Activated gamma-delta T cell treated with anti-CD3 and anti-CD28 coated beads, Interleukin-2, amount 50 U/mL, for 16 hours (primary cell): ENCODE results near the gene KIF18B.
A peak's percentile ranks its signal among the peaks of the same experiment; 100 is the strongest.
"Not testable (repeated sequence)": the region's sequence is repeated elsewhere in the genome, so short reads cannot be mapped to it uniquely, and the experiment has no call there.

ENCODE experiments used
- DNase-seq: peaks from one replicate; pipeline ENCODE4 v3.0.0-alpha.2; 2020; ENCODE audit warnings: low read depth

The KIF18B gene

GRCh38 chr17:44969144-44969780 is 21.7 kb upstream of the KIF18B start:
- DNase-seq: no peak

- peak; percentile 78 for DNase-seq
Measured at GRCh38 chr17:44968225-44969143, 20.9 kb upstream of the KIF18B start, which contains the start of gene C1QL1. C1QL1 (minus strand) TSS chr17:44968303; CDS start chr17:44968048, 255 bp downstream.

- no peak for DNase-seq
Measured at GRCh38 chr17:44967907-44968224, 20.3 kb upstream of the KIF18B start.

GRCh38 chr17:44967026-44967906 is 19.7 kb upstream of the KIF18B start:
- DNase-seq: no peak

DNA sequence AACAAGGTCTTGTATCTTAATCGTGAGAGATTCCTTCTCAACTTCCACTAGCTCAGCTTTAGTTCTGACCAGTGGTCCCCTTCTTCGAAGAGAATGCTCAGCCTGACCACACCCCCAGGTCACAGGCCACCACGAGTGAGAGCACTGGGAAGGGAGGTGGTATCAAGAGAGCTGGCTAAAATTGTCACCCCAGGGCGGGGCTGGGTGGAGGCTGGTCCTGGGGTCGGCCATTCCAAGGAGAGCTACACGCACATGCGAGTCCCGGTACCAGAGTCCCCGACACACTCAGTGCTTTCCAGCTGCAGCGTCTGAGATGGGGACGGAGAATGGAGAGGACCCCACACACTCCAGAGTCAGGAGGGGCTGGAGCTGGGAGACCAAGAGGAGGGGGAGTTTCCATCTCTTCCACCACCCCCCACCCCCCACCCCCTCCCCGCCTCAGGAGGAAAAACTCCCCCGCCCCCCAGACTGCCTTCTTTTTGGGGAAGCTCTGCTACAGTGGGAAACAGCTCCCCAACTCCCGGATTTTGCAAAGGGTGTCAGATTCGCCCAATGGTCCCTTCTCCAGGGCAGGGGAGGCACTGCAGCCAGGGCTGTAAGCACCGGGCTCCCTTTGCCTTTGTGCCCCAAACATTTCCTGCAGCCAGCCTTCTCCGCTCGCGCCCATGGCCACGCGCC is 18.9 kb upstream of the KIF18B start:
- no peak for DNase-seq

DNA sequence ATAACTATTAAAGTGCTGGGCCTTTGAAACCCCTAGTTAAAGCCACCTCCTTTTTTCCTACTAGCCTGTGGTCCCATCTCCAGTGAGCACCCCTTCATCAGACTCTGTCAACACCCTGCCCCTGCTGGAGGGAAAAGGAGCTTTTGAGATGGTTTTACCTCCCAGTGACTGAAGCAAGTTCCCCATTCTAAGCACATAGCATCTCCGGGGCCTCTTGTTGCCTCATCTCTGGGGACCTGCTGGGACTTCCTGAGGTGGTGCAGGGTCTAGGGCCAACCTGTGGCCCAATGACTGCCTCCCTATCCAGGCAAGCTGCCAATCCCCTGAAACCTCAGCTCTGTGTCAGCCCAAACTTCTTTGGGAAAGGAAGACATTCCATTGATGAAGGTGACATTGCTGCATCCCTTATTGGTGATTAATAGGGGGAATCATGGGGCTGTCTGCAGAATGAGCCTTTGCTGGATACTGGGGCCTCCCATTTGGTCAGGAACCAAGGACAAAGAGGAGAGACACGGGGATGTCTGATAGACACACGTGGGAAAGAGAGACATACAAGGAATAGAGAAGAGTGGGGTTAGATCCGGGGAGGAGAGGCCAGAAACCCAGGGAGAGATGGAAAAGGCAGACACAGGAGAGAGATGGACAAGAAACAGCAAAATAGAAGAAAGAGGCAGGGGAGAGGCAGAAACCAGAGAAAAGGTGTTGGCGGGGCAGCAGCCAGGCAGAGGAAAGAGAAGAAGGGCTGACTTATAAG is 18.1 kb upstream of the KIF18B start:
- DNase-seq: no peak

- DNase-seq: no peak
Measured at GRCh38 chr17:44961921-44962350, 14.4 kb upstream of the KIF18B start.

- no peak for DNase-seq
Measured at GRCh38 chr17:44960691-44961090, 13.1 kb upstream of the KIF18B start.

DNA sequence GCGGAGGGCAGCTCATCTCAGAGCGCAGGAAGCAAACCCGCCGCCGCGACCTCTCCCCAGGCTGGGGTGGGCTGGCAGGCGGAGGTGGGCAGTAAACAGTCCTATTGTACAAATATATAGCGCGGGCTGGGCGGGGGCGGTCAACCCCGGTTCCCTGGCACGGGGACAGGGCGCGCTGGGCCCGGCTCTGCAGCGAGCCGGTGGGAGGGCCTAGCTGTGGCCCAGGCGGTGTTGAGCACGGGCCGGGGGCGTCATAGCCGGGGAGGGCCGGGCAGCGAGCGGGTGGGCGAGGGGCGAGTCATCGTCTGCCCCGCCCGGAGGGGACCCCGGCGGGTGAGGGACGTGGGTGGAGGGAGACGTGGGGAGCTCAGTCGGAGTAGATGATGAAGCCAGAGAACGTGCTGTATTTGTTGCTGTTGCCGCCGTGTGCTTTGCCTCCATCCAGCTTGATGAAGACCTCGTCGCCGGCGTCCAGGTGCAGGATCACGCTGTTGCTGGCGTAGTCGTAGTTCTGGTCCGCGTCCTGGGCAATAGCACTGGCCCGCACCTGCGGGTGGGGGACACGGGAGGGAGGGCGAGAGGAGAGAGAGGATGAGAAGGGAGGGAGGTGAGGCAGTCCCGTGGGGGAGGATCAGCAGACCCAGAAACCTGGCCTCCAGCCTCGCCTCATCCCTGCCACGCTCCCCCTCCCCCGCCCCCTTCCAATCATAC is 12.4 kb upstream of the KIF18B start:
- DNase-seq: no peak

GRCh38 chr17:44956998-44957981 is 9.7 kb upstream of the KIF18B start:
- no peak for DNase-seq

DNA sequence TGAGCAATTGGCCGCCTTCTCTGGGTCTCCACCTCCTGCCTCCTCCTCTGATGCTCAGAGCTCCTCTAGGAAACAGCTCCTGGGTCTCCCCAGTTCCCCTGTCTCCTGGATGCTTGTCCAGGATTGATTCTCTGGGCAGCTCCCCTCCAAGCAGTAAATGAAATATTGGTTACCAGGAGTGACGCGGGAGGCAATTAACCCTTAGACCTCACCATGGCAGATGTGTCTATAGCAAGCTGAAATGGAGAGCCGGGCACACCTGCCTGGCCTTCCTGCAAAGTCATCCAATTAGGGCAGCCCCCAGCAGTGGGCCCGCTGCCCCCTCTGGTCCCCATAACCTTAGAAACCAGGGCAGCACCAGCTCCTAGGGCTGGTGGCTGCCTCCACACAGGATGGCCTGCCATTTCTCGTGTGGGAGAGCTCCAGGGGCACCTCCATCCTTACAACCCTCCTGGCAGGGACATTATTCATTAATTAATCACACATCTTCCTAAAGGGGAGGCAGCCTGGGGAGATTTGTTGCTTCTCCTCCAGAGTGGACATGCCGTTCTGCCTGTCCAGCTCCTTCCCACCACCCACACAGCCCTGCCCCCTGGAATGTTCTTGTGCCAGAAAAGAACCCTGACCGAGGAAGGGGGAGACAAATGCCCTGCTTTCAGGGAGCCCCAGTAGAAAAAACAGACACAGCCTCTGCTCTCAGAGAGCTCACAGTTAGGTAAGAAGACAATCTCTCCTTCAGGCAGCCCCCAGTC is 8.3 kb upstream of the KIF18B start:
- DNase-seq: no peak

- no peak for DNase-seq
Measured at GRCh38 chr17:44952946-44953475, 5.4 kb upstream of the KIF18B start.

DNA sequence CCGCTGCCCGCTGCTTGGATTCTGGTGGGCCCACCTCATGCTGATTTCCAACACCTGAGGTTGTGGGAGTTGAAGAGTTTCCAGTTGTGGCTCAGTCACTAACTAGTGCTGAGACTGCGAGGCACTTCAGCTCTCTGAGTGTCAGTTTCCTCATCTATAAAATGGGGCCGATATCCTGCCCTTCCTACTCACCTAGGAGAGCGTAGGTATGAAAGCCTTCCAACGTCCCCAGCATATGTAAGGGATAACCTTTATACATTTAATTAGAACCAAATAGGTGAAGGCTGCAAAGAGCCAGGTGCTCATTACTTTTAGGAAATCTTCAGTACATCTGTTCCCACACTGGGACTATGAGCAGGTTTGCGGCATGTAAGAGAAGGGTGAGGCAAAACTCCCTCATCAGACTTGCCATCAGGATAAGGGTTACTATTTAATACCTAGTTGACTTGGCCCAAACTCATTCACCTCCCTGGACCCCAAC is 782 bp upstream of the KIF18B start:
- DNase-seq: no peak

DNA sequence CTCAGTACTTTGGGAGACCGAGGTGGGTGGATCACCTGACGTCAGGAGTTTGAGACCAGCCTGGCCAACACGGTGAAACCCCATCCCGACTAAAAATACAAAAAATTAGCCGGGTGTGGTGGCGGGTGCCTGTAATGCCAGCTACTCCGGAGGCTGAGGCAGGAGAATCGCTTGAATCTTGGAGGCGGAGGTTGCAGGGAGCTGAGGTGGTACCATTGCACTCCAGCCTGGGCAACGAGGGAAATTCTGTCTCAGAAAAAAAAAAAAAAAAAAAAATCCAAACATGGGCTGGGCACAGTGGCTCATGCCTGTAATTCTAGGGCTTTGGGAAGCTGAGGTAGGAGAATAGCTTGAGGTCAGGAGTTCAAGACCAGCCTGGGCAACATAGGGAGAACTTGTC is 1.9 kb downstream of the KIF18B start:
- DNase-seq: not testable (repeated sequence)

- DNase-seq: no peak
Measured at GRCh38 chr17:44942456-44942855, 5.1 kb downstream of the KIF18B start.

DNA sequence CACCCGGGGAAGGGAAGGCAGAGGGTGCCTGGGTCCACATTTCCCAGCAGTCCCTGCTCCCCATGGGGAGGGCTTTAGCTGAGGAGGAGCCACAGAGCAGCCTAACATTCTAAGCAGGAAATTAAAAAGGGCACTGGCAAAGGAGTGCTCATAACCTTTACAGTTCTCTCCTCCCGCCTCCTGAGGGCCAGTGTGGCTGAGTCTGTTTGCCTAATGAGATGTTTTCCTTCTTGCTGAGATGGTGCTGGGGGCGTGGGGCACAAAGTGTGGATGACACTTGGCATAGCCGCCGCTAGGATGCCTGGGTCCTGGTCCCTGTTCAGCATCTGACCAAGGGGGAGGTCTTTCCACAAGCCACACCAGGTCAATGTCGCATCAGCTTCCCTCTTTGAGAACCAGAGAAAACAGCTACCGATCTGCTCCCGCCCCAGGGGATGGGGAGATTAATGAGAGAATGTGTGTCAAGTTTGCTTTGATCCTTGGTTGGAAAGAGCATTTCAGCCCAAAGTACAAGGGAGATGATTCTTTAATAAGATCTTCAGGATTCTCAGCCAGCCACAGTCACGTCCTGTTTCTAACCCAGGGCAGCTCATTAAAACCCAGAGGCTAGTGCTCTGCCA is 5.8 kb downstream of the KIF18B start:
- no peak for DNase-seq

DNA sequence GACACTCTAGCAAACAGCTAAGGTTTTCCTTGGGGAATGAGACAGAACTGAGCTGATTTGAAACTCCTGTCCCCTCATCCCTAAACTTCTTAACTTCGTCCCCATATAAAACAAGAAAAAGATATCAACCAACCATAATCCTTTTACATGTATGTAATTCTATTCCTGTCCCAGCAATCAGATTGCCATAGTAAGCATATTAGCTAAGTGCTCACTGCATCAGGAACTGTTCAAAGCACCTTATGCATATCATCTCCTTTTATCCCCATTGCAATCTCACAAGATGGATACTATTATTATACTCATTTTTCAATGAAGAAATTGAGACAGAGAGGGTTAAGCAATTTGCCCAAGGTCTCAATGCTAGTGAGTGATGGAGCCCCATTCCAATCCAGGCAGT is 6.8 kb downstream of the KIF18B start:
- DNase-seq: no peak

DNA sequence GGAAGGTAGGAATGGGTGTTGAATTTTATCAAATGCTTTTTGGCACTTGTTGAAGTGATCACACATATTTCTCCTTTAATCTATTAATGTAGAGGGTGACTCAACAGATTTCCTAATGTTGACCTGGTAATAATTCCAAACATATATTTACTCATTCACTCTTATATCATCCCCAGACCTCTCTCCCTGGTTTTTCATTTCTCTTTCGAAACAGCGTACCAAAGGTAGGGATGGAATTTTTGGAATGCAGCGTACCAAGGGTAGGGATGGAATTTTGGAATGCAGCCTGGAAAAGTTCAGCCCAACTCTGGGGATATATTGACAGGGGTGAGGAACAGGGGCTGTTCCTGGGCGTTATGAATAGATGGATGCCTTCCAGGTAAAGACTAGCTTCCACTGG is 7.3 kb downstream of the KIF18B start:
- no peak for DNase-seq
